GM13977 (cell line): ENCODE results near the gene IFITM1.

Experiments
- DNase-seq: peaks from one replicate; pipeline ENCODE4 v3.0.0; 2012; ENCODE audit warnings: low spot score
- CTCF ChIP-seq: IDR thresholded peaks from 2 replicates; pipeline ENCODE4 v1.5.1; 2012; ENCODE audit warnings: mild to moderate bottlenecking, control low read depth; ENCODE audit not compliant: insufficient read depth; ENCODE audit errors: extremely low read depth, missing control alignments
- in situ Hi-C: fragments of 300-500 bp; cut with MboI; formaldehyde crosslinking; loops from one replicate; pipeline ENCODE4 v1.12.0; 2022; ENCODE audit warnings: low sequenced_read_pairs, low pct_unique_long_range_greater_than_20kb, mixed read lengths, inconsistent platforms; ENCODE audit not compliant: unreplicated experiment

Gene IFITM1

GRCh38 chr11:270451-271318, 43.2 kb upstream of the IFITM1 start:
- TF ChIP-seq CTCF, result no peak
- no peak for DNase-seq
- in situ Hi-C loops, result no loop called here

GRCh38 chr11:271319-271715, 42.5 kb upstream of the IFITM1 start:
- no peak for DNase-seq
- in situ Hi-C loops, result no loop called here

GRCh38 chr11:272195-272930, 41.5 kb upstream of the IFITM1 start:
- no peak for TF ChIP-seq CTCF
- in situ Hi-C loops, result no loop called here
- no peak for DNase-seq

More at GRCh38 chr11:271319-271715, 42.5 kb upstream of the IFITM1 start:
- TF ChIP-seq CTCF, result no peak

- DNase-seq, result no peak
- in situ Hi-C loops, result no loop called here
- TF ChIP-seq CTCF, result no peak
These were observed 41.0 kb upstream of the IFITM1 start for GRCh38 chr11:272931-273198.

GRCh38 chr11:276219-276618, 37.6 kb upstream of the IFITM1 start:
- no peak for DNase-seq
- in situ Hi-C loops, result no loop called here
- TF ChIP-seq CTCF, result no peak

GRCh38 chr11:278001-278951, 35.6 kb upstream of the IFITM1 start, which contains the start of gene NLRP6:
NLRP6 (plus strand) TSS chr11:278407; CDS start chr11:278570, 163 bp downstream.
- TF ChIP-seq CTCF, result no peak
- in situ Hi-C loops, result no loop called here
- no peak for DNase-seq
